Vagina (tissue), 2 donors: ENCODE data around the gene AMH. TPM values are rescaled to one million over a fixed set of nuclear protein-coding genes. Genes with fewer than 3 reads are reported as not detected.

Source experiments
- DNase-seq, 2 donors: peaks; one replicate each; pipeline ENCODE4 v3.0.0-alpha.2; 2017; ENCODE audit errors: extremely low spot score in 2 of 2
- H3K27ac ChIP-seq: fragments of 200-600 bp; sonication (generic); one replicate; pipeline ENCODE4 v1.5.1; 2019
- H3K27me3 ChIP-seq: fragments of 200-600 bp; sonication (generic); one replicate; pipeline ENCODE4 v1.5.1; 2019
- H3K36me3 ChIP-seq, 2 donors: fragments of 200-600 bp; sonication (generic); one replicate each; pipeline ENCODE4 v1.5.1; 2017 to 2019
- H3K4me1 ChIP-seq: fragments of 200-600 bp; sonication (generic); one replicate; pipeline ENCODE4 v1.5.1; 2019
- H3K4me3 ChIP-seq, 2 donors: fragments of 200-600 bp; sonication (generic); 1 replicate in 1 of 2; 2 replicates in 1 of 2; pipeline ENCODE4 v1.5.1; 2016 to 2019
- H3K9me3 ChIP-seq: fragments of 200-600 bp; sonication (generic); one replicate; pipeline ENCODE4 v1.5.1; 2019
- POLR2A ChIP-seq, 2 donors: fragments of 450-650 bp; IDR thresholded peaks; one replicate each; pipeline ENCODE4 v1.6.1; 2017; ENCODE audit warnings: antibody characterized with exemption in 2 of 2, mild to moderate bottlenecking in 2 of 2, moderate library complexity in 2 of 2
- POLR2AphosphoS5 ChIP-seq, 2 donors: sonication (generic); formaldehyde crosslinking; IDR thresholded peaks; one replicate each; pipeline ENCODE4 v1.9.0; 2017; ENCODE audit warnings: antibody characterized with exemption in 2 of 2, mild to moderate bottlenecking in 2 of 2, low read depth in 1 of 2; ENCODE audit not compliant: insufficient read depth in 1 of 2
- intact Hi-C: fragments of 100-400 bp; cut with DNase I; formaldehyde crosslinking; loops from one replicate; pipeline ENCODE4 v1.15.1; 2023
- total RNA-seq: library from RNA; depleted of rRNA; stranded (reverse); fragments of >200 nt; gene quantifications from one replicate; pipeline ENCODE4 v1.2.3, GENCODE V29; 2016
- TF ChIP-seq, protein P1 (sequence below), 3 experiments: fragments of 450-650 bp in 2 of 3; fragments of 200-600 bp in 1 of 3; sonication (generic) in 1 of 3; IDR thresholded peaks; one replicate each; pipeline ENCODE4 v1.5.1; 2017 to 2019; ENCODE audit warnings: antibody characterized with exemption in 3 of 3, mild to moderate bottlenecking in 2 of 3, moderate library complexity in 2 of 3

The AMH gene
- total RNA-seq, 1 donor from 2014 or later: 2.7 TPM

DNA sequence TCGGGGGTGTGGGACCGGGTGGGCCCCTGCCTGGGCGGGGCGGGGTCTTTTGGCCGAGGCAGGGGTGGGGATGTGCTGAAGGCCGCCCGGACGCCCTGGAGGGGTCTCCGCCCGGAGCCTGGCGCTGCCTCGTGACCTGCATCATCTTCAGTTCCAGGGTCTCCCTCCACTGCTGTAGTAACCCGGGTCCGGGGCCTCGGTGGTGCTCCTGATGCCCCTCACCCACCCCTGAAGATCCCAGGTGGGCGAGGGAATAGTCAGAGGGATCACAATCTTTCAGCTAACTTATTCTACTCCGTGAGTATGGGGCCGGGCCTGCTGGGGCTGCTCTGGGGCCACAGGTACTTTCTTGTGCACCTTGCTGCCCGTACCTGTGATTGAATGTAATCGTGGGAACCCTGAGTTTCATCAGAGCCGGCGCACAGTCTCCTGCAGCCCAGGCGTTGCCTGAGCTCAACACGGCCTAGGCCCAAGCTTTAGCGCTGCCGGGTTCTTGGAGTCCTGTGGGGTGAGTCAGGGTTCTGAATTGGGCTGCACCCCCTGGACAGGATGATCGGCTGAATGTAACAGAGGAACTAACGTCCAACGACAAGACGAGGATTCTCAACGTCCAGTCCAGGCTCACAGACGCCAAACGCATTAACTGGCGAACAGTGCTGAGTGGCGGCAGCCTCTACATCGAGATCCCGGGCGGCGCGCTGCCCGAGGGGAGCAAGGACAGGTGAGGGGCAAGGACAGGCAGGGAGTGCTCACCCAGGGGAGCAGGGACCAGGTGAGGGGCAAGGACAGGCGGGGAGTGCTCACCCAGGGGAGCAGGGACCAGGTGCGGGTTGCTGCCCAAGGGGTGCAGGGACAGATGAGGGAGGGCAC lies 22.3 kb downstream of the AMH start:
- intact Hi-C loops: loop anchor here (5.0 kb wide), 1 partner anchor 109 kb away; the partner anchor contains the start of gene DOT1L
- DNase-seq: no peak
- H3K4me1 ChIP-seq: peaks cover 62% of the 10 kb centered on the region
- H3K36me3 ChIP-seq: peaks cover 0 to 22% of the 10 kb centered on the region in 2 donors
- peak overlapping the region; percentile 99 to 100 for H3K4me3 ChIP-seq
- peak overlapping the region; percentile 99 for H3K27ac ChIP-seq
- TF ChIP-seq POLR2AphosphoS5 (IDR thresholded peaks at IDR 0.05; ENCODE audit: insufficient read depth in 1 of 2, low read depth in 1 of 2) (peak in 1 of 2 donors; percentile 43), POLR2A (IDR thresholded peaks at IDR 0.05) (no peak)
- no peaks in the 10 kb centered on the region for H3K9me3 ChIP-seq
- no peaks in the 10 kb centered on the region for H3K27me3 ChIP-seq

DNA sequence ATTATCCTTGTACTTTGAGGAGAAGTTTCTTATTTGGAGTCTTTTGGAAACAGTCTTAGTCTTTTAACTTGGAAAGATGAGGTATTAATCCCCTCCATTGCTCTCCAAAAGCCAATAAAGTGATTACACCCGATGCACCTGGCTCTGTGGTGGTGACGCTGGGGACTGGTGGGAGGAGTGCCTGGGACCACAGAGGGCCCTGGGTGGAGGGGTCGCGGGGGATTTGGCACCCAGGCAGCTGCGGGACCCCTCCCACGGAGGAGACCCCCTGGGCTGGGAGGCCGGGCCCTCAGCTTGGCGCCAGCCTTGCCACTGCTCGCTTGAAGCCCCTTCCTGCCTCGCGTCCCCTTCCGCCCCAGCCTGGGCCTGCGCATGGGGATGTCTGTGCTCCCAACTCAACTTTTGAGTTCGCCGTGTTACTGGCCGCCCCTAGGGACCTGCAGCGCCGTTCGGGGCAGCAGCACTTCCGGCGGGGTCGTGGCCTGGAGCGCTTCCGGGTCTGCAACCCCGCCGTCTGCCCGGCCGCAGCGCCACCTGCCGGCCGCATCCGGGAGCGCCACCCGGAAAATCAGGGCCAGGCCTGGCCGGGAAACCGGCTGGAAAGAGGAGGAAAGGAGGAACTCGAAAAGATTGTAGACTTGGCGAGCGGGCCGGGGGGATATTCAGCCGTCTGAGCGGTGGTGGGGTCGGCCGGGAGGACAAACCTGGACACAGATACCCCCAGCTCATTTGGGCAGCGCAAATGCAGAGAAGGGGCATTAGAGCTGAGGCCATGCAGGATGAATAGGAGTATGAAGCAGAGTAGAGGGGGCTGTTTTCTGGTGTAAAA lies 24.4 kb downstream of the AMH start:
- Histone ChIP-seq H3K9me3 (no peaks in the 10 kb centered on the region), H3K4me3 (peak overlapping the region; percentile 22 to 37), H3K27me3 (no peaks in the 10 kb centered on the region), H3K27ac (peak overlapping the region; percentile 99), H3K36me3 (peaks cover 0 to 22% of the 10 kb centered on the region in 2 donors), H3K4me1 (peaks cover 59% of the 10 kb centered on the region)
- no peak for DNase-seq
- TF ChIP-seq POLR2A (IDR thresholded peaks at IDR 0.05) (no peak), POLR2AphosphoS5 (IDR thresholded peaks at IDR 0.05; ENCODE audit: insufficient read depth in 1 of 2, low read depth in 1 of 2) (peak; percentile 47 to 72)
- TF ChIP-seq, protein P1, sequence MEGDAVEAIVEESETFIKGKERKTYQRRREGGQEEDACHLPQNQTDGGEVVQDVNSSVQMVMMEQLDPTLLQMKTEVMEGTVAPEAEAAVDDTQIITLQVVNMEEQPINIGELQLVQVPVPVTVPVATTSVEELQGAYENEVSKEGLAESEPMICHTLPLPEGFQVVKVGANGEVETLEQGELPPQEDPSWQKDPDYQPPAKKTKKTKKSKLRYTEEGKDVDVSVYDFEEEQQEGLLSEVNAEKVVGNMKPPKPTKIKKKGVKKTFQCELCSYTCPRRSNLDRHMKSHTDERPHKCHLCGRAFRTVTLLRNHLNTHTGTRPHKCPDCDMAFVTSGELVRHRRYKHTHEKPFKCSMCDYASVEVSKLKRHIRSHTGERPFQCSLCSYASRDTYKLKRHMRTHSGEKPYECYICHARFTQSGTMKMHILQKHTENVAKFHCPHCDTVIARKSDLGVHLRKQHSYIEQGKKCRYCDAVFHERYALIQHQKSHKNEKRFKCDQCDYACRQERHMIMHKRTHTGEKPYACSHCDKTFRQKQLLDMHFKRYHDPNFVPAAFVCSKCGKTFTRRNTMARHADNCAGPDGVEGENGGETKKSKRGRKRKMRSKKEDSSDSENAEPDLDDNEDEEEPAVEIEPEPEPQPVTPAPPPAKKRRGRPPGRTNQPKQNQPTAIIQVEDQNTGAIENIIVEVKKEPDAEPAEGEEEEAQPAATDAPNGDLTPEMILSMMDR (IDR thresholded peaks at IDR 0.05): peak; percentile 91 to 98 (median 92)
- intact Hi-C loops: loop anchor here (5.0 kb wide), 1 partner anchor 111 kb away; the partner anchor contains the start of gene DOT1L

DNA sequence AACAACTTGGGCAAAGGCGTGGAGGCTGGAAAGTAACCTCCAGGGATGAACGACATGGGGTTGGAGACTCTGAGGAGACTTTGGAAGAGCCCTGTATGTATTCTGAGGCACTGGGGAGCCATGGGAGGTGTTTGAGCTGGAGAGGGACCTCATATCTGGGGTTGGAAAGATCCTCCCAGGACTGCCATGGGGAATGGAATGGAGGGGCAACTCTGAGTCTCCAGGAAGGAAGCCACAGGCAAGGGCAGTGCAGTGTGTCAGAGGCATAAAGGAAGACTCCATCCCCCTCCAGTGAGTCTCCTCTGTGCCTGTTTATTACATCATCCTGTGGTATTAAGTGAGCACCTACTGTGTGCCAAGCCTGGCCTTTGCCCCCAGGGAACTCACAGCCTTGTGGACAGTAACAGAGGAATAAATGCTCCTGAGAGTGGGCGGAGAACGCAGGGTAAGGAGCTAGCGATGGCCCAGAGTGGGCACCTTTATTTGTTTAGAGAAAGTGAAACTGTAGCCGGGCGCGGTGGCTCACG lies 25.1 kb downstream of the AMH start:
- Histone ChIP-seq H3K36me3 (peaks cover 0 to 22% of the 10 kb centered on the region in 2 donors), H3K4me3 (peak overlapping the region; percentile 22 to 37), H3K9me3 (no peaks in the 10 kb centered on the region), H3K27me3 (no peaks in the 10 kb centered on the region), H3K27ac (peak overlapping the region; percentile 99), H3K4me1 (peaks cover 59% of the 10 kb centered on the region)
- intact Hi-C loops: loop anchor here (5.0 kb wide), 1 partner anchor 112 kb away; the partner anchor contains the start of gene DOT1L
- TF ChIP-seq, protein P1 (IDR thresholded peaks at IDR 0.05): no peak
- TF ChIP-seq POLR2A (IDR thresholded peaks at IDR 0.05) (no peak), POLR2AphosphoS5 (IDR thresholded peaks at IDR 0.05; ENCODE audit: insufficient read depth in 1 of 2, low read depth in 1 of 2) (no peak)
- DNase-seq: no peak

DNA sequence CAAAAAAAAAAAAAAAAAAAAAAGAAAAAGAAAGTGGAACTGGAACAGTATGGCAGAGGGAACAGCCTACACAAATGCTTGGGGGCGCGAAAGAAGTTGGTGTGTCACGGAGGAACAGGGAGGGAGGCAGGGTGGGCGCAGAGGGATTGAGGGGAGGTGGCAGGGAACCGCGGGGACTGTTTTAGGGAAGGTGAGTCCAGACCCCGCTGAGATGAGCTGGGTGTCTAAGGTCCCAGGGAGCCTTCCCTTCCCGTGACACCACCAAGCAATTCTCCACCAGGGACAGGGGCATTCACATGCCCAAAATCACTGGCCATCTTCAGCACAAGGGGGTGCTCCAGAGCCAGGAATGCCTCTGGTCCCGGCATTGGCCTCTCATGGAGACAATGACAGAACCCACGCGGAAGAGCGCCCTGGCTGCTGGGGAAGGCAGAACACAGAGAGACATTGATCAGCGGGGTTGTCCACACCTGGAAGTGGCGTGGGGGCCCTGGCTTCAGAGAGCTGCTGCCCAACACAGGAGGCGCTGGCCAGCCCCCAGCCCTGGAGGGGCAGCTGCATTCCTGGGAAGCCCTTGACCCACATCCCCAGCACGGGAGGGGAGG lies 25.9 kb downstream of the AMH start:
- Histone ChIP-seq H3K4me3 (no peak overlapping the region), H3K27me3 (no peaks in the 10 kb centered on the region), H3K9me3 (no peaks in the 10 kb centered on the region), H3K4me1 (peaks cover 59% of the 10 kb centered on the region), H3K36me3 (peaks cover 0 to 22% of the 10 kb centered on the region in 2 donors), H3K27ac (peak overlapping the region; percentile 27)
- TF ChIP-seq POLR2A (IDR thresholded peaks at IDR 0.05) (no peak), POLR2AphosphoS5 (IDR thresholded peaks at IDR 0.05; ENCODE audit: insufficient read depth in 1 of 2, low read depth in 1 of 2) (peak in 1 of 2 donors; percentile 36)
- TF ChIP-seq, protein P1 (IDR thresholded peaks at IDR 0.05): peak; percentile 22 to 39 (median 34)
- intact Hi-C loops: loop anchor here (5.0 kb wide), 1 partner anchor 113 kb away; the partner anchor contains the start of gene DOT1L
- no peak for DNase-seq
